Transverse colon (tissue), 3 donors: ENCODE data around the gene DHH.

ENCODE experiments used
- CTCF ChIP-seq, 5 experiments: fragments of 200-600 bp in 3 of 5; fragments of 450-650 bp in 2 of 5; sonication (generic) in 3 of 5; IDR thresholded peaks; 1 replicate in 2 of 5; 2 replicates in 3 of 5; pipeline ENCODE4 v1.5.1; 2016 to 2017; ENCODE audit warnings: antibody characterized with exemption in 5 of 5, inconsistent platforms in 3 of 5, mild to moderate bottlenecking in 2 of 5, moderate library complexity in 1 of 5
- POLR2A ChIP-seq: fragments of 450-650 bp; IDR thresholded peaks from one replicate; pipeline ENCODE4 v1.6.1; 2016; ENCODE audit warnings: antibody characterized with exemption, mild to moderate bottlenecking, moderate library complexity

GRCh38 chr12:49050507-49051372 is 43.9 kb downstream of the DHH start:
- TF ChIP-seq CTCF (IDR thresholded peaks at IDR 0.05) (no peak), POLR2A (no peak)
